VCaP (cell line): Measurements from ENCODE around the gene FTO.

Source experiments
- H3K27ac ChIP-seq: fragments of 450-650 bp; 2 replicates; pipeline ENCODE4 v1.5.1; 2017
- CTCF ChIP-seq: fragments of 450-650 bp; conservative IDR thresholded peaks from 2 replicates; pipeline ENCODE4 v1.5.1; 2017; ENCODE audit warnings: mild to moderate bottlenecking, moderate library complexity

FTO gene

DNA sequence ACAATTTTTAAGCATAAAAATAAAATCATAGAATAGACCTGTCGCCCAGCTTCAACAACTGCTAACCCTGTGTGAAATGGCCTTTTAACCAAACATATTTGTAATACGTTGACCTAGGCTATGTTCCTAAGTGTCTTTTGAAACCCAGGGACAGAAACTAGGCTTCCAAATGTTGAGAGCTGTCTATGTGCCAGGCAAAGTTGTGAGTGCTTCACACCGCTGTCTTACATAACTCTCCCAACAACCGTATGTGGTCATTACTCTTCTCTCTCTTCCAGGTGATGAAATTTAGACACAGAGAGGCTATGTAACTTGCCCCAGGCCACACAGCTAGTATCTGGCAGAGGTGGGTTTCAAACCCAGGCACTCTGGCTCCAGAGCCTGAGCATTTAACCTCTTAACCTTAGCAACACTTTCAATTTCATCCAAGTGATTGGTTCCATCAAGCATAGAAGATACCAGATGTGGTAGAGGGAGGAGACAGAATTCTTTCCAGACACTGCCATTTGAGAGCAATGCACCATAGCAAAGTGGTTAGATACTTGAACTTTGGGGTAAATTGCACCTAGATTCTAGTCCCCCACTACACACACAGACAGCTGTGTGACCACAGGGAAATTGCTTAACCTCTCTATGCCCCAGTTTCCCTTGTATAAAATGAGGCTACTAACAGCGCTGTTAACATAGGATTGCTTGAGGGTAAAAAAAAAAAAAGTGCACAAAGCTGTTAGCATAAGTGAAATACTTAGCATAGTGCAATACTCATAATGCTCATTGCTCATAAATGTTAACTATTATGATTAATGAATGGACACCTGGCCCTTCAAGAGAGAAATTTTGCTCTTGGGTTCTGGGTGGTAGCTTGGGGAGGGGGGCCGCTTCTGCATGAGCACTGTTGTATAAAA, 422.0 kb downstream of the FTO start:
- TF ChIP-seq CTCF = no peak
- H3K27ac ChIP-seq = no peak overlapping the region

DNA sequence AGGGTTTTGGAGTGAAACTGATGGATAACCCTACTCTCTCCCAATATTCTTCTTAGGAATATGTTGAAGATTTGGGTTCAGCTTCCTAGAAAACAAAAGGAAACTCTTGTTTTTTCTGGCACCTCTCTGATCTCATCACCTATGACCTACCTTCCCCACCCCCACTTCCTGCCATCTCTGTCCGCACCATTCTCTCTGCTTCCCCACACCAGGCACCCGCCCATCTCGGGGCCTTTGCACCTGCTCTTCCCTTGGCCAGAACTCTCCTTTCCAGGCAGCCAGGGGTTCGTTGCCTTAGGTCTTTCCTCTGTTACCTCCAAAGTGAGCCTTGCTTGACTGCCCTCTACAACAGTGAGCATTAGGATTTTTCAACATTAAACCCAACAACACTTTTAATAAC, 423.0 kb downstream of the FTO start:
- no peak overlapping the region for H3K27ac ChIP-seq
- TF ChIP-seq CTCF = no peak

DNA sequence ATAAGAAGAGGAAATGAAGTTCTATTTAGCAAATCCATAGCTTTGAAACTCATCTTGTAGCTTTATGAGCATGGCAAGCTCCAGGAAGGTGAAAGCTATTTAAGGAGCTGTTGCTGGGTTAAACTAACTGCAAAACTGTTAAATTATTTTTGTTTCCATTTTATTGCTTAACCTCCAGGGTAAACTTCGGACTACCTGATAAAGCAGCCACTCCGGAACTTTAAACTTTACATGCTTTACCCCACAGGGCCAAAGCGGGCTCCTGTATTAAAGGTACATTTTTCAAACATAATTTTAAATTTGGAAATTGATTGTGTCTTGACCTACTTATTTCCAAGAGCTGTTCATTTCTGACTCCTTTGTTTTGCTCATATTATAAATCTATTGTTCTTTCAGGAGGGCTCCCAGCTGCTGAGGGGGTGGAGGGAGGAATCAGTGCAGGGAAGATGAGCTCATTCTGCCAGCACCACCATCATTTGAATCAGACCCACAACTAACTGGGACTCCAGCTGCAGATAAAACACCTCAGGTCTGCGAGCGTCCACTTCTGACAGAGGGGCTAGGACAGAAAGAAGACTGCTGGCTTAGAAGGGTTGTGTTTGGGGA, 424.8 kb downstream of the FTO start:
- TF ChIP-seq CTCF = no peak
- peak overlapping the region; percentile 68 for H3K27ac ChIP-seq

- H3K27ac ChIP-seq = peak overlapping the region; percentile 68
- no peak for TF ChIP-seq CTCF
Observed at GRCh38 chr16:54129810-54130209, 425.9 kb downstream of the FTO start.

GRCh38 chr16:54135361-54136275, 431.7 kb downstream of the FTO start:
- no peak overlapping the region for H3K27ac ChIP-seq
- TF ChIP-seq CTCF = no peak

DNA sequence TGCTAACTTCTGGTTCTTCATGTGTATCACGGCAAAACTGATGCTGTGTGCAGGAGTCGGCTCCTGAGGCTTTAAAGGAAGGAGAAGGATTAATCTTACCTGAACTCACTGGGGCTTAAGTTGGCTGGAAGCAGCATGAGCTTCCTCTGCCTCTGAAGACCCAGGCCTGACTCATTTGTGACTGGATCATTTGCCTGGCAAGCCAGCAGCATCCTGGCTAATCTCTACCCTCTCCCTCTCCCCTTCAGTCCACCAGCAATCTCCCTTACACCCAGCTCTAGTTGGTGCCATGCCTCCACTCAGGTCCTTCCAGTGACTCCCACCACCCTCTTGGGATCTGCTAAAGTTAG, 432.3 kb downstream of the FTO start:
- no peak overlapping the region for H3K27ac ChIP-seq
- no peak for TF ChIP-seq CTCF
